Esophagus squamous epithelium (tissue), 4 donors: Measurements from ENCODE around the gene HEBP1.

Experiments used
- POLR2A ChIP-seq, 4 donors: fragments of 450-650 bp; IDR thresholded peaks; one replicate each; pipeline ENCODE4 v1.6.1; 2017; ENCODE audit warnings: antibody characterized with exemption in 4 of 4, mild to moderate bottlenecking in 4 of 4, moderate library complexity in 3 of 4
- TF ChIP-seq, protein P1 (sequence below), 6 experiments: fragments of 450-650 bp in 4 of 6; fragments of 200-600 bp in 2 of 6; sonication (generic) in 2 of 6; IDR thresholded peaks; one replicate each; pipeline ENCODE4 v1.5.1; 2016 to 2019; ENCODE audit warnings: antibody characterized with exemption in 6 of 6, mild to moderate bottlenecking in 4 of 6, moderate library complexity in 4 of 6

DNA sequence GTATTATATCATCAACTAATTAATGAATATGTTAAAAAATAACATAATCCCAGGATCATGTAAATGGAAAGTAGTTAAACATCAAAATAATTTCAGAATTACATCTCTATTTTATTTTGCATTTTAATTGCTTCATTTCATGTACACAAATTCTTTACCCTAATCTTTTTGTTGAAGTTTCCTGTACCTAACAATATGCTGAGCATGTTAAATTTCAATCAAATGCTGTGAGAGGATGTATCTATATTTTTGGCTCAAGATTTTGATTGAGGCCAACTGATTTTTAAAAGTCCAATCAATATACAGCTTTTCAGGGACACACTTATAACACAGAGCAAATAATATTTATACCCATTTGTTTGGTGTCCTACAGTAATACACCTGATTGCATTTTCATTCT is 54.5 kb downstream of the HEBP1 start:
- TF ChIP-seq, protein P1, sequence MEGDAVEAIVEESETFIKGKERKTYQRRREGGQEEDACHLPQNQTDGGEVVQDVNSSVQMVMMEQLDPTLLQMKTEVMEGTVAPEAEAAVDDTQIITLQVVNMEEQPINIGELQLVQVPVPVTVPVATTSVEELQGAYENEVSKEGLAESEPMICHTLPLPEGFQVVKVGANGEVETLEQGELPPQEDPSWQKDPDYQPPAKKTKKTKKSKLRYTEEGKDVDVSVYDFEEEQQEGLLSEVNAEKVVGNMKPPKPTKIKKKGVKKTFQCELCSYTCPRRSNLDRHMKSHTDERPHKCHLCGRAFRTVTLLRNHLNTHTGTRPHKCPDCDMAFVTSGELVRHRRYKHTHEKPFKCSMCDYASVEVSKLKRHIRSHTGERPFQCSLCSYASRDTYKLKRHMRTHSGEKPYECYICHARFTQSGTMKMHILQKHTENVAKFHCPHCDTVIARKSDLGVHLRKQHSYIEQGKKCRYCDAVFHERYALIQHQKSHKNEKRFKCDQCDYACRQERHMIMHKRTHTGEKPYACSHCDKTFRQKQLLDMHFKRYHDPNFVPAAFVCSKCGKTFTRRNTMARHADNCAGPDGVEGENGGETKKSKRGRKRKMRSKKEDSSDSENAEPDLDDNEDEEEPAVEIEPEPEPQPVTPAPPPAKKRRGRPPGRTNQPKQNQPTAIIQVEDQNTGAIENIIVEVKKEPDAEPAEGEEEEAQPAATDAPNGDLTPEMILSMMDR (IDR thresholded peaks at IDR 0.05), result no peak
- no peak for TF ChIP-seq POLR2A (IDR thresholded peaks at IDR 0.05)
